Inferior parietal cortex (tissue), 1 donor: Measurements from ENCODE around the gene CFAP20DC.
"Not testable (repeated sequence)": the region's sequence is repeated elsewhere in the genome, so short reads cannot be mapped to it uniquely, and the experiment has no call there.

Experiments
- DNase-seq: peaks from one replicate; pipeline ENCODE4 v3.0.0-alpha.2; 2016; ENCODE audit errors: extremely low spot score

Gene CFAP20DC

GRCh38 chr3:58696813-58697212 lies 353.0 kb downstream of the CFAP20DC start:
- not testable (repeated sequence) for DNase-seq

- no peak for DNase-seq
These were observed 353.7 kb downstream of the CFAP20DC start for GRCh38 chr3:58696093-58696492.

GRCh38 chr3:58695284-58695683 lies 354.5 kb downstream of the CFAP20DC start:
- DNase-seq = not testable (repeated sequence)

- DNase-seq = no peak
These were observed 355.6 kb downstream of the CFAP20DC start for GRCh38 chr3:58693940-58694850.

- no peak for DNase-seq
These were observed 357.3 kb downstream of the CFAP20DC start for GRCh38 chr3:58692484-58692883.
